ENCODE measurements around the gene SLC4A1.

DNA sequence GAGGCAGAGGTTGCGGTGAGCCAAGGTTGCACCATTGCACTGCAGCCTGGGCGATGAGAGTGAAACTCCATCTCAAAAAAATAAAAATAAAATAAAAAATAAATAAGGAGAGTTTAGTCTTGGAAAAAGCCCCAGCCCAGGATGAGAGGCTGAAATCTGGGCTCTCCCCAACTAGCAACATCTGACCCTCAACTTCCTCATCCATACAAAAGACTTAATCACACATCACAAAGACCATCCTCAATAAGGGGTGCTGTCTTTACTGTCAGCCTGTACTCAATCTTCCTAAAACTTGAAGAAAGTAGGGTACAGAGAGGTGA lies 11.4 kb upstream of the SLC4A1 start:
- TF ChIP-seq, protein P1, sequence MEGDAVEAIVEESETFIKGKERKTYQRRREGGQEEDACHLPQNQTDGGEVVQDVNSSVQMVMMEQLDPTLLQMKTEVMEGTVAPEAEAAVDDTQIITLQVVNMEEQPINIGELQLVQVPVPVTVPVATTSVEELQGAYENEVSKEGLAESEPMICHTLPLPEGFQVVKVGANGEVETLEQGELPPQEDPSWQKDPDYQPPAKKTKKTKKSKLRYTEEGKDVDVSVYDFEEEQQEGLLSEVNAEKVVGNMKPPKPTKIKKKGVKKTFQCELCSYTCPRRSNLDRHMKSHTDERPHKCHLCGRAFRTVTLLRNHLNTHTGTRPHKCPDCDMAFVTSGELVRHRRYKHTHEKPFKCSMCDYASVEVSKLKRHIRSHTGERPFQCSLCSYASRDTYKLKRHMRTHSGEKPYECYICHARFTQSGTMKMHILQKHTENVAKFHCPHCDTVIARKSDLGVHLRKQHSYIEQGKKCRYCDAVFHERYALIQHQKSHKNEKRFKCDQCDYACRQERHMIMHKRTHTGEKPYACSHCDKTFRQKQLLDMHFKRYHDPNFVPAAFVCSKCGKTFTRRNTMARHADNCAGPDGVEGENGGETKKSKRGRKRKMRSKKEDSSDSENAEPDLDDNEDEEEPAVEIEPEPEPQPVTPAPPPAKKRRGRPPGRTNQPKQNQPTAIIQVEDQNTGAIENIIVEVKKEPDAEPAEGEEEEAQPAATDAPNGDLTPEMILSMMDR (IDR thresholded peaks at IDR 0.05) = no peak
- no peak for TF ChIP-seq POLR2A (IDR thresholded peaks at IDR 0.05)

All from testis (tissue), 2 donors.